Sigmoid colon (tissue), 4 donors: Measurements from ENCODE around the gene NMT1.

Experiments used
- CTCF ChIP-seq, 4 experiments: fragments of 450-650 bp in 3 of 4; fragments of 200-600 bp in 1 of 4; IDR thresholded peaks; one replicate each; pipeline ENCODE4 v1.5.1; 2016 to 2019; ENCODE audit warnings: antibody characterized with exemption in 4 of 4, mild to moderate bottlenecking in 3 of 4, moderate library complexity in 2 of 4
- EP300 ChIP-seq, 4 donors: sonication (generic); formaldehyde crosslinking; IDR thresholded peaks; one replicate each; pipeline ENCODE4 v1.6.1; 2017; ENCODE audit warnings: antibody characterized with exemption in 4 of 4
- POLR2A ChIP-seq, 2 donors: fragments of 450-650 bp; IDR thresholded peaks; one replicate each; pipeline ENCODE4 v1.6.1; 2016; ENCODE audit warnings: antibody characterized with exemption in 2 of 2, mild to moderate bottlenecking in 2 of 2, moderate library complexity in 2 of 2
- POLR2AphosphoS5 ChIP-seq, 4 donors: sonication (generic); formaldehyde crosslinking; IDR thresholded peaks; one replicate each; pipeline ENCODE4 v1.6.1; 2017; ENCODE audit warnings: antibody characterized with exemption in 4 of 4

GRCh38 chr17:45143767-45144198 is 82.7 kb downstream of the NMT1 start:
- TF ChIP-seq CTCF (IDR thresholded peaks at IDR 0.05) (no peak), EP300 (IDR thresholded peaks at IDR 0.05) (peak in 1 of 4 donors; percentile 25), POLR2A (IDR thresholded peaks at IDR 0.05) (no peak), POLR2AphosphoS5 (IDR thresholded peaks at IDR 0.05) (peak; percentile 31 to 65 (median 56))
